ENCODE measurements around the gene DGKD. TPM values are rescaled to one million over a fixed set of nuclear protein-coding genes. Genes with fewer than 3 reads are reported as not detected.
"Not testable (repeated sequence)": the region's sequence is repeated elsewhere in the genome, so short reads cannot be mapped to it uniquely, and the experiment has no call there.

The DGKD gene
- total RNA-seq, 1 donor from 2014 or later: 49.5 TPM

DNA sequence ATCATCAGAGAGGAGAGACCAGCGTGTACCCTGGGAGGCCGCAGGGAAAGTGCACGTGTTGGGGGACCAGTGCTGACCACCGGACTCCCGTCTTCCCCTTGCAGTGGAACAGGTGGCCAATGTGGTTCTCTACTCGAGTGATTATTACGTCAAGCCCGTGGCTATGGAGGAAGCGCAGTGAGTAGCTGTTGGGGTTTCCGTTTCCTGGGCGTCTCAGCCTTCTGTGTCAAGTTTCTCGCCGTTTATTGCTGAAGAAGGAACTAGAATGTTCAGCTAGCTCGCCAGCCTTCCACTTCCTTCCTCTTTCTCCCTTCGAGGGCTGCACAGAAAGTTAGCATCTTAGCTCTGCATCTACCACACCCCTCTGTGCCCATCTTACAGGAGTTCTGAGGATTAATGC lies 22.8 kb upstream of the DGKD start:
- no peak for DNase-seq (ENCODE audit: low spot score, unreplicated experiment)
- TF ChIP-seq, protein P1, sequence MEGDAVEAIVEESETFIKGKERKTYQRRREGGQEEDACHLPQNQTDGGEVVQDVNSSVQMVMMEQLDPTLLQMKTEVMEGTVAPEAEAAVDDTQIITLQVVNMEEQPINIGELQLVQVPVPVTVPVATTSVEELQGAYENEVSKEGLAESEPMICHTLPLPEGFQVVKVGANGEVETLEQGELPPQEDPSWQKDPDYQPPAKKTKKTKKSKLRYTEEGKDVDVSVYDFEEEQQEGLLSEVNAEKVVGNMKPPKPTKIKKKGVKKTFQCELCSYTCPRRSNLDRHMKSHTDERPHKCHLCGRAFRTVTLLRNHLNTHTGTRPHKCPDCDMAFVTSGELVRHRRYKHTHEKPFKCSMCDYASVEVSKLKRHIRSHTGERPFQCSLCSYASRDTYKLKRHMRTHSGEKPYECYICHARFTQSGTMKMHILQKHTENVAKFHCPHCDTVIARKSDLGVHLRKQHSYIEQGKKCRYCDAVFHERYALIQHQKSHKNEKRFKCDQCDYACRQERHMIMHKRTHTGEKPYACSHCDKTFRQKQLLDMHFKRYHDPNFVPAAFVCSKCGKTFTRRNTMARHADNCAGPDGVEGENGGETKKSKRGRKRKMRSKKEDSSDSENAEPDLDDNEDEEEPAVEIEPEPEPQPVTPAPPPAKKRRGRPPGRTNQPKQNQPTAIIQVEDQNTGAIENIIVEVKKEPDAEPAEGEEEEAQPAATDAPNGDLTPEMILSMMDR (IDR thresholded peaks at IDR 0.05; ENCODE audit: unreplicated experiment): no peak
- Mint-ChIP-seq H3K4me3 (ENCODE audit: low read depth) (no peak overlapping the region), H3K27ac (no peak overlapping the region), H3K27me3 (peaks cover 4% of the 10 kb centered on the region), H3K4me1 (ENCODE audit: low read depth) (no peaks in the 10 kb centered on the region), H3K36me3 (ENCODE audit: insufficient read depth) (no peaks in the 10 kb centered on the region), H3K9me3 (ENCODE audit: low read depth) (no peaks in the 10 kb centered on the region)

DNA sequence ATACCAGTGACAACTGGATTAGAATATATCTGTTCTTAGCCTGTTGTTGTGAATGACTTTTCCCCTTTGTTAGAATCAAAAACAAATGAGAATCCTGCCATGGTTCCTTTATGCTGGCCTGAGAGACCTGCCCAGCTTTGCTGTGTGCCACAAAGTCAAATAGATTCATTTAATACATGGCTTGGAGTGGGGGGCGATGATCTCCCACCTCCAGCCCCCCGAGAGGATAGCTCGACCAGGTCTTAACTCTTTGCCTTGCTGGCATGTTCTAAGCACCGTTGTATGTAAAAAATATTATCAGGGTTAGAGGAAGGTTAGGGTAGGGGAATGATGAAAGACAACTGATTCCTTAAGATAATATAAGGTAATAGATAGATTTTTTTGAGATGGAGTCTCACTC lies 22.2 kb upstream of the DGKD start:
- Mint-ChIP-seq H3K4me1 (ENCODE audit: low read depth) (no peaks in the 10 kb centered on the region), H3K9me3 (ENCODE audit: low read depth) (no peaks in the 10 kb centered on the region), H3K4me3 (ENCODE audit: low read depth) (no peak overlapping the region), H3K27me3 (peaks cover 4% of the 10 kb centered on the region), H3K36me3 (ENCODE audit: insufficient read depth) (no peaks in the 10 kb centered on the region), H3K27ac (no peak overlapping the region)
- TF ChIP-seq, protein P1 (IDR thresholded peaks at IDR 0.05; ENCODE audit: unreplicated experiment): no peak
- DNase-seq (ENCODE audit: low spot score, unreplicated experiment): no peak

DNA sequence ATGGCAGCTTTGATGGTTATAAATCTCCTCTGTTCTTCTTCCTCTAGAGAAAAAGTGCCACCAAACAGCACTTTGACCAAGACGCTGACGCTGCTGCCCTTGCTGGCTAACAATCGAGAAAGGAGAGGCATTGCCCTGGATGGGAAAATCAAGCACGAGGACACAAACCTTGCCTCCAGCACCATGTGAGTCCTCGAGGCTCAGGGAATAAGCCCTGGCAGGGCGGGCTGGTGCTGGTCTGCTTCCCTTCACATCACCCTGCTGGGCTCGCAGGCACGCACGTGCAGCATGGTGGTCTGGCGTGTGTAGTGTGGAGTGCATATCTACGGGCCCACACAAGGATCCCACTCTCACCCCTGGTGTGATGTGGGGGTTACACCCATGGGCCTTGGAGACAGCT lies 19.4 kb upstream of the DGKD start:
- Mint-ChIP-seq H3K36me3 (ENCODE audit: insufficient read depth) (no peaks in the 10 kb centered on the region), H3K4me1 (ENCODE audit: low read depth) (no peaks in the 10 kb centered on the region), H3K4me3 (ENCODE audit: low read depth) (no peak overlapping the region), H3K9me3 (ENCODE audit: low read depth) (no peaks in the 10 kb centered on the region), H3K27ac (no peak overlapping the region), H3K27me3 (peaks cover 8% of the 10 kb centered on the region)
- TF ChIP-seq, protein P1 (IDR thresholded peaks at IDR 0.05; ENCODE audit: unreplicated experiment): no peak
- DNase-seq (ENCODE audit: low spot score, unreplicated experiment): no peak

DNA sequence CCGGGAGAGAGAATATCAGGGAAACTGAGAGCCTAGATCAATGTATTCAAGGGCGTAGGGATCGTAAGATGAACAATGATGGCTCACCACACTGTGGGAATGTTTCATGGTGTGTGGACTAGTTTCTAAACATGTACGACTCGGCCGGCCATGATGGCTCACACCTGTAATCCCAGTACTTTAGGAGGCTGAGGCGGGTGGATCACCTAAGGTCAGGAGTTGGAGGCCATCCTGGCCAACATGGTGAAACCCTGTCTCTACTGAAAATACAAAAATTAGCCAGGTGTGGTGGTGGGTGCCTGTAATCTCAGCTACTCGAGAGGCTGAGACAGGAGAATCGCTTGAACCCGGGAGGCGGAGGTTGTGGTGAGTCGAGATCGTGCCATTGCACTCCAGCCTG lies 18.2 kb upstream of the DGKD start:
- H3K9me3 Mint-ChIP-seq (ENCODE audit: low read depth); H3K36me3 Mint-ChIP-seq (ENCODE audit: insufficient read depth); H3K4me3 Mint-ChIP-seq (ENCODE audit: low read depth); H3K4me1 Mint-ChIP-seq (ENCODE audit: low read depth); H3K27me3 Mint-ChIP-seq; DNase-seq (ENCODE audit: low spot score, unreplicated experiment); H3K27ac Mint-ChIP-seq: not testable (repeated sequence)

DNA sequence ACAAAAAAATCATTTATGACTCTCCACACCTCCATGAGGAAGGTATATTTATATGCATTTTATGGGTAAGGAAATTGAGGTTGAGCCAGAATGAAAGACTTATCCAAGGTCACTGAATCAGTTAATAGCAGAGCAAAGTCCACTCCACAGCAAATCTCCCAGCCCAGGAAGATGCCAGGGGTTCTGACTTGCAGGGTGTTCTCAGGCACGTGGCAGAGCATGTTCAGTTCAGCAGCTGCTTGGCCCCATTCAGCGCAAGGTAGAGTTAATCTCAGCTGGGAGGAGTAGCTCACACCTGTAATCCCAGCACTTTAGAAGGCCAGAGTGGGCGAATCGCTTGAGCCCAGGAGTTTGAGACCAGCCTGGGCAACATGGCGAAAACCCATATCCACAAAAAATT lies 17.8 kb upstream of the DGKD start:
- Mint-ChIP-seq H3K27me3 (peaks cover 8% of the 10 kb centered on the region), H3K4me1 (ENCODE audit: low read depth) (no peaks in the 10 kb centered on the region), H3K27ac (no peak overlapping the region), H3K4me3 (ENCODE audit: low read depth) (no peak overlapping the region), H3K36me3 (ENCODE audit: insufficient read depth) (no peaks in the 10 kb centered on the region), H3K9me3 (ENCODE audit: low read depth) (no peaks in the 10 kb centered on the region)
- TF ChIP-seq, protein P1 (IDR thresholded peaks at IDR 0.05; ENCODE audit: unreplicated experiment): no peak
- no peak for DNase-seq (ENCODE audit: low spot score, unreplicated experiment)

DNA sequence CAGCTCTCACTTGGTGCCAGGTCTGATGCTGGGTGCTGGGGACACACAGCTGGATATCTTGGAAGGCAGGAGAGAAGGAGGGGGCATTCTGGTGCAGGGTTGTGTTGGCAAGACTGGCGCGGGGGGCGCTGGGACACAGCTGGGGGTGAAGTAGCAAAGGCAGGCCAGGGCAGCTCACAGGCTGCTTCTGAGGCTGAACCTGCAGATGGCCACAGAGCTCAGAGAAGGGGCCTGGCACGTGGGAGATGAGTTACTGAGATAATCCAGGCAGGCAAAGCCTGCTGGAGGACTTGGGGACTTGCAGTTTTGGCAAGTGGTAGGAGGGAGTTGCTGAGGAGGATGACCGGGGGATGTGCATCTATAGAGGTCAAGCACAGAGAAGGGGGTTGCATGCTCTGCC lies 16.2 kb upstream of the DGKD start:
- H3K4me1 Mint-ChIP-seq (ENCODE audit: low read depth): no peaks in the 10 kb centered on the region
- H3K36me3 Mint-ChIP-seq (ENCODE audit: insufficient read depth): no peaks in the 10 kb centered on the region
- DNase-seq (ENCODE audit: low spot score, unreplicated experiment): no peak
- H3K27ac Mint-ChIP-seq: no peak overlapping the region
- TF ChIP-seq, protein P1 (IDR thresholded peaks at IDR 0.05; ENCODE audit: unreplicated experiment): no peak
- no peak overlapping the region for H3K4me3 Mint-ChIP-seq (ENCODE audit: low read depth)
- H3K27me3 Mint-ChIP-seq: peaks cover 8% of the 10 kb centered on the region
- H3K9me3 Mint-ChIP-seq (ENCODE audit: low read depth): no peaks in the 10 kb centered on the region

All from progenitor cell of endocrine pancreas (in vitro differentiated cells).